ENCODE results near the gene RSRP1. TPM values are rescaled to one million over a fixed set of nuclear protein-coding genes. Genes with fewer than 3 reads are reported as not detected.
"Not testable (repeated sequence)": the region's sequence is repeated elsewhere in the genome, so short reads cannot be mapped to it uniquely, and the experiment has no call there.

RSRP1 gene
- total RNA-seq, 1 experiment from 2014 or later = 55.1 TPM

- not testable (repeated sequence) for H3K27me3 ChIP-seq (ENCODE audit: insufficient read depth, low read length); DNase-seq; H2BK5ac ChIP-seq (ENCODE audit: insufficient read length, low read length); H3K4me2 ChIP-seq (ENCODE audit: insufficient read depth, insufficient read length, low read length); H3K27ac ChIP-seq (ENCODE audit: insufficient read length, low read depth, low read length); H3K4me1 ChIP-seq (ENCODE audit: insufficient read depth, low read length); H3T11ph ChIP-seq (ENCODE audit: low read length); H3K23me2 ChIP-seq (ENCODE audit: insufficient read length, low read depth, low read length, poor library complexity, severe bottlenecking); H2BK120ac ChIP-seq (ENCODE audit: low read depth, low read length, poor library complexity, severe bottlenecking); H4K8ac ChIP-seq (replicated peaks; ENCODE audit: insufficient read length, low read depth, low read length); H3K9me3 Mint-ChIP-seq; H3K27ac Mint-ChIP-seq; H4K20me1 ChIP-seq (ENCODE audit: control insufficient read depth, insufficient read depth, insufficient read length); H3K23ac ChIP-seq (ENCODE audit: insufficient read length, low read depth, low read length); H3K14ac ChIP-seq (ENCODE audit: insufficient read depth, low read length); H3K79me2 ChIP-seq (ENCODE audit: insufficient read depth, low read length); H3K9ac ChIP-seq (ENCODE audit: extremely low read depth, insufficient read length, low read length); H3K4ac ChIP-seq (ENCODE audit: low read depth, low read length); H2BK15ac ChIP-seq (ENCODE audit: low read depth, low read length); H3K36me3 Mint-ChIP-seq (ENCODE audit: insufficient read depth in 1 of 3, low read depth in 3 of 3); H3K4me1 Mint-ChIP-seq; H4K5ac ChIP-seq (ENCODE audit: insufficient read length, low read depth, low read length); H3K9me3 ChIP-seq (ENCODE audit: control insufficient read depth, low read depth, low read length); H3K18ac ChIP-seq (ENCODE audit: insufficient read length, low read depth, low read length); H3K79me1 ChIP-seq (ENCODE audit: insufficient read depth, low read depth, low read length, poor library complexity, severe bottlenecking); H2BK12ac ChIP-seq (ENCODE audit: insufficient read length, low read depth, low read length); H3K27me3 Mint-ChIP-seq (ENCODE audit: low read depth); H3K4me3 Mint-ChIP-seq; H3K56ac ChIP-seq (ENCODE audit: insufficient read length, low read depth, low read length); H4K91ac ChIP-seq (ENCODE audit: insufficient read length, low read depth, low read length); H2AFZ ChIP-seq (ENCODE audit: low read length); H2BK20ac ChIP-seq (ENCODE audit: low read depth, low read length, poor library complexity, severe bottlenecking); H2AK5ac ChIP-seq (ENCODE audit: insufficient read length, low read length)
- WGBS (ENCODE audit: extremely low coverage, insufficient read length, low lambda C conversion rate) = no CpG with 5 or more reads among the region's 14 CpGs
These were observed 47.9 kb upstream of the RSRP1 start for GRCh38 chr1:25294889-25295826.

GRCh38 chr1:25293426-25293825, 46.2 kb upstream of the RSRP1 start:
- H4K20me1 ChIP-seq (ENCODE audit: control insufficient read depth, insufficient read depth, insufficient read length); DNase-seq; H3K9me3 ChIP-seq (ENCODE audit: control insufficient read depth, low read depth, low read length); H3K14ac ChIP-seq (ENCODE audit: insufficient read depth, low read length); H3K36me3 Mint-ChIP-seq (ENCODE audit: insufficient read depth in 1 of 3, low read depth in 3 of 3); H3K23ac ChIP-seq (ENCODE audit: insufficient read length, low read depth, low read length); H3K56ac ChIP-seq (ENCODE audit: insufficient read length, low read depth, low read length); H4K5ac ChIP-seq (ENCODE audit: insufficient read length, low read depth, low read length); H3K27me3 ChIP-seq (ENCODE audit: insufficient read depth, low read length); H2BK15ac ChIP-seq (ENCODE audit: low read depth, low read length); H3K79me2 ChIP-seq (ENCODE audit: insufficient read depth, low read length); H3K9me3 Mint-ChIP-seq; H3K4me1 Mint-ChIP-seq; H2BK5ac ChIP-seq (ENCODE audit: insufficient read length, low read length); H2AFZ ChIP-seq (ENCODE audit: low read length); H3K23me2 ChIP-seq (ENCODE audit: insufficient read length, low read depth, low read length, poor library complexity, severe bottlenecking); H2BK20ac ChIP-seq (ENCODE audit: low read depth, low read length, poor library complexity, severe bottlenecking); H4K8ac ChIP-seq (replicated peaks; ENCODE audit: insufficient read length, low read depth, low read length); H3K4me3 Mint-ChIP-seq; H3K18ac ChIP-seq (ENCODE audit: insufficient read length, low read depth, low read length); H3K27ac ChIP-seq (ENCODE audit: insufficient read length, low read depth, low read length); H4K91ac ChIP-seq (ENCODE audit: insufficient read length, low read depth, low read length); H2BK120ac ChIP-seq (ENCODE audit: low read depth, low read length, poor library complexity, severe bottlenecking); H3K9ac ChIP-seq (ENCODE audit: extremely low read depth, insufficient read length, low read length); H3K4ac ChIP-seq (ENCODE audit: low read depth, low read length); H2AK5ac ChIP-seq (ENCODE audit: insufficient read length, low read length); H3K4me2 ChIP-seq (ENCODE audit: insufficient read depth, insufficient read length, low read length); H3K27ac Mint-ChIP-seq; H2BK12ac ChIP-seq (ENCODE audit: insufficient read length, low read depth, low read length); H3K79me1 ChIP-seq (ENCODE audit: insufficient read depth, low read depth, low read length, poor library complexity, severe bottlenecking); H3K4me1 ChIP-seq (ENCODE audit: insufficient read depth, low read length); H3K27me3 Mint-ChIP-seq (ENCODE audit: low read depth); H3T11ph ChIP-seq (ENCODE audit: low read length): not testable (repeated sequence)
- no CpG with 5 or more reads among the region's 2 CpGs for WGBS (ENCODE audit: extremely low coverage, insufficient read length, low lambda C conversion rate)
